Psoas muscle (tissue), 8 donors: ENCODE data around the gene BANF1. TPM values are rescaled to one million over a fixed set of nuclear protein-coding genes. Genes with fewer than 3 reads are reported as not detected.
A peak's percentile ranks its signal among the peaks of the same experiment; 100 is the strongest.
"Not testable (repeated sequence)": the region's sequence is repeated elsewhere in the genome, so short reads cannot be mapped to it uniquely, and the experiment has no call there.

Experiments
- ATAC-seq, 4 donors: fragments of 200-7000 bp; cut with Tn5 transposase; one replicate each; pipeline ENCODE4 v1.9.1; 2020; ENCODE audit warnings: moderate library complexity in 3 of 4, mild to moderate bottlenecking in 2 of 4
- DNase-seq, 2 donors: peaks; one replicate each; pipeline ENCODE4 v3.0.0-alpha.2; 2020
- H3K27ac ChIP-seq: fragments of 200-600 bp; one replicate; pipeline ENCODE4 v1.8.0; 2022
- H3K27me3 ChIP-seq, 3 donors: fragments of 200-600 bp in 1 of 3; one replicate each; pipeline versions ENCODE4 v1.6.1 to v1.8.0; 2013 to 2022; ENCODE audit warnings: low read length in 2 of 3, mild to moderate bottlenecking in 2 of 3, moderate library complexity in 1 of 3; ENCODE audit not compliant: insufficient read depth in 3 of 3
- H3K36me3 ChIP-seq, 2 donors: fragments of 200-600 bp in 1 of 2; one replicate each; pipeline versions ENCODE4 v1.6.1 to v1.8.0; 2013 to 2022; ENCODE audit warnings: low read depth in 1 of 2, mild to moderate bottlenecking in 1 of 2, moderate library complexity in 1 of 2; ENCODE audit not compliant: insufficient read depth in 1 of 2
- H3K4me1 ChIP-seq: fragments of 200-600 bp; one replicate; pipeline ENCODE4 v1.8.0; 2022
- H3K4me3 ChIP-seq: fragments of 200-600 bp; one replicate; pipeline ENCODE4 v1.8.0; 2022; ENCODE audit warnings: mild to moderate bottlenecking
- H3K9me3 ChIP-seq: fragments of 200-600 bp; one replicate; pipeline ENCODE4 v1.8.0; 2022
- WGBS, 3 donors: extraction: QIAGEN DNeasy Blood & Tissue Kit; methylation state at CpG; one replicate each; pipeline versions ENCODE4 v1.1.6 to v1.1.7; 2013; 5-methylcytosine and 5-hydroxymethylcytosine counted together
- intact Hi-C, 2 donors: fragments of 100-400 bp; cut with DNase I; formaldehyde crosslinking; loops; one replicate each; pipeline versions ENCODE4 v1.11.0 to v1.14.2; 2022
- polyA plus RNA-seq, 3 donors: library from polyadenylated mRNA; stranded (reverse); fragments of 200-250 nt; gene quantifications; one replicate each; pipeline ENCODE4 v1.2.3, GENCODE V29; 2013
- total RNA-seq, 4 donors: library from RNA; stranded (reverse); fragmentation: NEBNext Ultra II Directional in 2 of 4; extraction: Animal tissue kit (Norgen Biotek cat#: 25700) in 2 of 4; gene quantifications; one replicate each; pipeline versions ENCODE4 v1.2.1 to v1.2.4, GENCODE V29; 2021 to 2023
- TF ChIP-seq, protein P1 (sequence below): fragments of 200-600 bp; IDR thresholded peaks from one replicate; pipeline ENCODE4 v1.8.0; 2022; ENCODE audit warnings: antibody characterized with exemption
- donor health status: healthy with polysubstance abuse.
- donor health status: DM: no; HTN: no; CAD: no; lungs with moderate emphysema.
- donor health status: Bipolar disorder and iron deficiency.
- donor health status: healthy.
- donor health status: DM: yes; HTN: yes; CAD: no.
- donor health status: DM: no; HTN: no; CAD: no.
- donor health status: DM: no; HTN: no; CAD: no.
- donor health status: DM: yes; HTN: yes; CAD: no.

The BANF1 gene
- total and polyA plus RNA-seq, 7 donors, result 251 to 384 (median 329) TPM

DNA sequence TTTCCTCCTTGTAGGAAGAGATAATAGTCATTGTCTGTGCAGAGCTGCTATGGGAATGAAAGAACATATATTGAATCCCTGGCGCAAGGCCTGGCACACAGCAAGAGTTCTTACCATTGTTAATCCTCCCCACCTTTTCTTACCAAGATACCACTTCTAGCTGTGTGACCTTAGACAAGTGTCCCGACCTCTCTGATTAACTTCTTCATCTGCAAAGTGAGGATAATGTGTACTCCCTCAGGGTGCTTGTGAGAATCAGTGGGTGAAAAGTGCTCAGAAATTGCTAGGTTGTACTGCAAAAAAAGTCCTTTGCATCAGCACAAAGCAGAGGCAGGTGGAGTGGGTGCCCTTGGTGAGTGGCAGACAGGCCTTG is 5.8 kb downstream of the BANF1 start:
- 58 to 94% (median 91%) methylated on average over 2 of the region's 2 CpGs for WGBS, 3 donors
- intact Hi-C loops, result no loop called here
- TF ChIP-seq, protein P1, sequence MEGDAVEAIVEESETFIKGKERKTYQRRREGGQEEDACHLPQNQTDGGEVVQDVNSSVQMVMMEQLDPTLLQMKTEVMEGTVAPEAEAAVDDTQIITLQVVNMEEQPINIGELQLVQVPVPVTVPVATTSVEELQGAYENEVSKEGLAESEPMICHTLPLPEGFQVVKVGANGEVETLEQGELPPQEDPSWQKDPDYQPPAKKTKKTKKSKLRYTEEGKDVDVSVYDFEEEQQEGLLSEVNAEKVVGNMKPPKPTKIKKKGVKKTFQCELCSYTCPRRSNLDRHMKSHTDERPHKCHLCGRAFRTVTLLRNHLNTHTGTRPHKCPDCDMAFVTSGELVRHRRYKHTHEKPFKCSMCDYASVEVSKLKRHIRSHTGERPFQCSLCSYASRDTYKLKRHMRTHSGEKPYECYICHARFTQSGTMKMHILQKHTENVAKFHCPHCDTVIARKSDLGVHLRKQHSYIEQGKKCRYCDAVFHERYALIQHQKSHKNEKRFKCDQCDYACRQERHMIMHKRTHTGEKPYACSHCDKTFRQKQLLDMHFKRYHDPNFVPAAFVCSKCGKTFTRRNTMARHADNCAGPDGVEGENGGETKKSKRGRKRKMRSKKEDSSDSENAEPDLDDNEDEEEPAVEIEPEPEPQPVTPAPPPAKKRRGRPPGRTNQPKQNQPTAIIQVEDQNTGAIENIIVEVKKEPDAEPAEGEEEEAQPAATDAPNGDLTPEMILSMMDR, result no peak

DNA sequence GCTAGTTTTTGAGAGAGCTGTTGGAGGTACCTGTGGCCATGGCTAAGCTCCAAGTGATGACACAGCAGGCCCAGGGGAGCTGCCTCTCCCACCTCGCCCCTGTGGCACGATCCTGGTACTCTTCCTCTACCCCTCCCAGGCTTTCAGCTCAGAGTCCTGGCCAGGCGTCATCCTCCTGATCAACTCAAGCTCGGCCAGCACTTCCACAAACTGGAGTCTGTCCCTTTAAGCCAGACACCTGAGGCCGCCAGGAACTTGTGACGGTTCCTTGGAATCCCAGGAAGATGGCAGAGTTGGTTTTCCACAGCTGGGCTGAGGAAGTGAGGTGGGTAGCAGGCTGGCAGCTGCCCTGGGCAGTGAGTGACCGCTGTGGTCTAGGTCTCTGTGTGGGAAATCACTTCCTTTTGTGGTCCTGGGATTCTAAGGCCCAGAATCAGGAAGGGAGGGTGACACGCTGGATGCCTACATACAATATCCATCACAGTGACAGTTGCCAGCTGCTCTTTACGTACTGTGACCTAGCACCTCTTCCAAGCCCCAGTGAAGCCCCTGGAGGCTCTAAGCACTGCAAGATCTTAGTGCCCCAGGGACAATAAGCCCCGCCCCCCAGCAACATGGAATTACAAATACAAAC is 6.3 kb downstream of the BANF1 start:
- peaks cover 0 to 29% of the 10 kb centered on the region in 2 donors for H3K36me3 ChIP-seq
- peaks cover 0 to 7% (median 5%) of the 10 kb centered on the region in 3 donors for H3K27me3 ChIP-seq
- no peak for DNase-seq
- 53 to 60% (median 59%) methylated on average over 10 of the region's 10 CpGs for WGBS, 3 donors
- H3K9me3 ChIP-seq, result no peaks in the 10 kb centered on the region
- peak overlapping the region; percentile 30 for H3K27ac ChIP-seq
- no peak overlapping the region for H3K4me3 ChIP-seq
- TF ChIP-seq, protein P1, result no peak
- H3K4me1 ChIP-seq, result peaks cover 18% of the 10 kb centered on the region
- no peak for ATAC-seq
- intact Hi-C loops, result no loop called here

More for the DNA sequence above, 5.8 kb downstream of the BANF1 start:
- Histone ChIP-seq H3K9me3 (no peaks in the 10 kb centered on the region), H3K4me3 (no peak overlapping the region), H3K36me3 (peaks cover 0 to 32% of the 10 kb centered on the region in 2 donors), H3K4me1 (peaks cover 23% of the 10 kb centered on the region), H3K27me3 (peaks cover 0 to 5% (median 3%) of the 10 kb centered on the region in 3 donors), H3K27ac (peak overlapping the region; percentile 30)
- no peak for DNase-seq
- no peak for ATAC-seq

GRCh38 chr11:66010036-66010435 is 7.7 kb downstream of the BANF1 start:
- H3K9me3 ChIP-seq, DNase-seq, H3K27ac ChIP-seq, ATAC-seq, H3K27me3 ChIP-seq, intact Hi-C loops, H3K4me3 ChIP-seq: not testable (repeated sequence)
- WGBS, 3 donors, result 67 to 69% (median 67%) methylated on average over 4 of the region's 4 CpGs
- Histone ChIP-seq H3K4me1 (peaks cover 14% of the 10 kb centered on the region), H3K36me3 (peaks cover 0 to 15% of the 10 kb centered on the region in 2 donors)

GRCh38 chr11:66011239-66011784 is 9.0 kb downstream of the BANF1 start:
- peaks cover 27% of the 10 kb centered on the region for H3K4me1 ChIP-seq
- no peaks in the 10 kb centered on the region for H3K9me3 ChIP-seq
- H3K27me3 ChIP-seq, result peaks cover 0 to 7% (median 5%) of the 10 kb centered on the region in 3 donors
- intact Hi-C loops, result no loop called here
- DNase-seq, result no peak
- peaks cover 0 to 2% of the 10 kb centered on the region in 2 donors for H3K36me3 ChIP-seq
- H3K27ac ChIP-seq, result no peak overlapping the region
- peak overlapping the region; percentile 49 for H3K4me3 ChIP-seq
- 50 to 55% (median 50%) methylated on average over 14 of the region's 14 CpGs for WGBS, 3 donors
- TF ChIP-seq, protein P1, result no peak
- ATAC-seq, result no peak

- TF ChIP-seq, protein P1, result no peak
- ATAC-seq (no peak), DNase-seq (no peak)
- H3K4me3 ChIP-seq, result peak within 1 kb of the TSS; percentile 49
- no peaks in the 10 kb centered on the region for H3K9me3 ChIP-seq
- WGBS, 3 donors, result 5 to 11% (median 7%) methylated on average over 45 to 61 of the region's 61 CpGs
- peaks cover 0 to 7% (median 5%) of the 10 kb centered on the region in 3 donors for H3K27me3 ChIP-seq
- H3K4me1 ChIP-seq, result peaks cover 28% of the 10 kb centered on the region
- H3K27ac ChIP-seq, result no peak within 1 kb of the TSS
- intact Hi-C loops, result no loop called here
- H3K36me3 ChIP-seq, result no peaks in the 10 kb centered on the region
Measured at GRCh38 chr11:66011785-66012303, 9.5 kb downstream of the BANF1 start, which contains the start of gene CST6. Gene CST6, plus strand, starts transcription at chr11:66012008. Its CDS starts 37 bp downstream, at chr11:66012045.
